ENCODE results near the gene SGMS1.

The SGMS1 gene

DNA sequence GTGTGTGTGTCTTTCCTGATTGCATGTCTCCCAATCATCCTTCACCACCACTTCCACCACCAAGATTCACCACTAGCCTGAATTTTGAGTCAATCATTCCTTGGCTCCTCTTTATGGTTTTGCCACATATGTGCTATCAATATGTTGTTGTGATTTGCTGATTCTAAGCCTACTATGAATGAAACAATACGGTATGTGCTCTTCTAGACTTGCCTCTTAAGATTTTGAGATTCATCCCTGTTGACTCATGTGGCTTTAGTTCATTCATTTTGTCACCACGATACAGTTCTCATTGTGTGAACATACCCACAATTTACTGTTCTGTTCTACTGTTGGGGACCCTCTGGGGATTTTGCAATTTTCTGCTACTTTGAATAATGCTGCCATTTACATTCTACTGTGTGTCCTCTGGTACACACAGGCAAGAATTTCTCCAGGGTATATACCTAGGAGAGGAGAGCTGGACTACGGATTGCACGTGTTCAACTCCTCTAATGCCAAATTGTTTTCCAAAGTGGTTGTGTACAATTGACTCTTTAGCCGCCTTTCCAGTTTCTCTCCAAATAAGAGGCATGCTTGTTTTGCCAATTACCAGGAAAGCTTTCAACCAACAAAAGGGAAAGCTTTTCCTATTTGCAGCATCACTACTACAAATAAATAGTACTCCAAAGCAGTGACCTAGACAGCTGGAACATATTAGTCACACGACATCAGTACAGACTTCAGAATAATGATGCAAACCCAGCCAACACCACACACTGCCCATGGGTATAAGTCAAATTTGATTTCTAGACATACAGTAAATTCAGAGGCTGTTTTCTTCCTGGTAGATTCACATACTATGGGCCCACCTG is 30.0 kb downstream of the SGMS1 start:
- no peak for DNase-seq
- in situ Hi-C loops (cut with HindIII; ENCODE audit: low pct_ligation_motif_present, low pct_unique_long_range_greater_than_20kb, low sequenced_read_pairs): no loop called here

DNA sequence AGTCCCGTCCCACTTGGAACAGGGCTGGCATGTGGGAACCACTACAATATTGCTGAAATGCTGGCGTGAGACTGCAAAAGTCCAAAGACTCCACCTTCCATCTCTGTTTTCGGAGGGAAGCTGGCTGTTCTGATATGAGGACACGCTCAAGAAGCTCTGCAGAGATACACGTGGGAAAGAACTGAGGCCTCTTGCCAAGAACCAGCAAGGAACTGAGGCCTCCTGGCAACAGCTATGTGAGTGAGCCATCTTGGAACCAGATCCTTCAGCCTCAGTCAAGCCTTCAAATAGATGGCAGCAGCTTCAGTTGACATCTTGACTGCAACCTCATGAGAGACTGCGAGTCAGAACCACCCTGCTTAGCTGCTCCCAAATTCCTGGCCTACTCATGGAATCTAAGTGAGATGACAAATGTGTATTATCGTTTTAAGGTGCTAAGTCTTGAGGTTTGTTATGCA is 30.8 kb downstream of the SGMS1 start:
- no peak for DNase-seq
- in situ Hi-C loops (cut with HindIII; ENCODE audit: low pct_ligation_motif_present, low pct_unique_long_range_greater_than_20kb, low sequenced_read_pairs): no loop called here

DNA sequence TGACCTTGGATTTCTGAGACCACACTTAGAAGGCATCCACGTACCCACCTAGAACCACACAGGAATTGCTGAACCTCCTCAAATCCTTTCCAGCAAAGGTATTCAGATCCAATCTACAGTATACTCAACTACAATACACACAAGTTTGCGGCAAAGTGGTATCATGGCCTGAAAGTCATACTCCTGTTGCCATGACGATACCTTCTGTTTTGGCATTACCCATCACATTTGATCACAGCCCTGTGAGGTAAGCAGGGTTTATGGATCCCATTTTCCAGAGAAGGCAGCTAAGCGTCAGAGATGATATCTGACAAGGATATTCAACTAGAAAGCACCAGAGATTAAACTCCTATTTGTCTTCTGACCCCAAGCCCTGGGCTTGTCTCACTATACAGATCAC is 32.8 kb downstream of the SGMS1 start:
- in situ Hi-C loops (cut with HindIII; ENCODE audit: low pct_ligation_motif_present, low pct_unique_long_range_greater_than_20kb, low sequenced_read_pairs): no loop called here

DNA sequence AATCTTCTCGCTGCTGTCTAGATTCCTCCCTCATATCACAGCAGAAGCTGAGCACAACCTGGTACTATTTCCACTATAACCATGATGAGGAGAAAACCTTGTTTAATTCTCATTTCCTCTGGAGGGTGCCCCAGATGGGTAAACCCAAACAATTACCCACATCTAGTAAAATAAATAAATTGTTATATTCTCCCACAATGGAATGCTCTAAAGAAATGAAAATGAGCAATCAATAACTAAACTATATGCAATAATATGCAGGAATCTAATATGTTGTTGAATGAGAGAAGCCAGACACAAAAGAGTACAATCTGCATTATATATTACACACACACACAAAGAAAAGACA is 37.0 kb downstream of the SGMS1 start:
- DNase-seq: no peak
- in situ Hi-C loops (cut with HindIII; ENCODE audit: low pct_ligation_motif_present, low pct_unique_long_range_greater_than_20kb, low sequenced_read_pairs): no loop called here

More for the DNA sequence above, 32.8 kb downstream of the SGMS1 start:
- DNase-seq: no peak

DNA sequence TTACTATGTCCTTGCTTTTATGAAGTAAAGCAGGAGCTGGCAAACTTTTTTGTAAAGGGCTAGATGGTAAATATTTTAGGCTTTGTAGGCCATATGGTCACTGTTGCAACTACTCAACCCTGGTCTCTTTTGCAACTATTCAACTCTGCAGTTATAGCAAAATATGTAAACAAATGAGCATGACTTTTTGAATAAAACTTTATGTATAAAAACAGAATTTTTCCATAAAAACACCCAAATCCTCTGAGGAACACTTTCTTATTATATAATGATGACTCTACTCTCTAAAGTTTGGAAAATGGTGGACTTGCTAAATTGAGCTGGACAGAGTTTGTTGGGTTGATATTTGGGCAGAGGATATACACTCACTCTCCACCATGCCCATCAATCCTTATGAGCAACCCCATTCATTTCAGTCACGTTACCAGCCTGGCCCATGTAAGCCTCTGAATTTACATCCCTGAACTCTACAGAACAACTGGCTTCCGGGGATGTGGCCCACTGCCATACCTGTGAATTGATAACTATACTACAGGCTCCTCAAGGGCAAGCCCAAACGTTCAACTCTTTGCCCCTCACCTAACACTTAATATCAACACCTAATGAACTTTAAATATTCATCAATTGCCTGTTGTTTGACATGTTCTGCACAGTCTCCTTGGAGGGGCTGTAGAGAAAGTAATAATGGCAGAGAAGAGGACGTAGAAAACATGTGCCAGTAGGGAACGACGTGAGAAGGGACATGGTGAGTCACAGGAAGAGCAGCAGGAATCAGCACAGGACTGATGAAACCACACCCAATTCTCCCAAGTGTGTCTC is 37.6 kb downstream of the SGMS1 start:
- in situ Hi-C loops (cut with HindIII; ENCODE audit: low pct_ligation_motif_present, low pct_unique_long_range_greater_than_20kb, low sequenced_read_pairs): no loop called here
- peak; percentile 48 for DNase-seq

DNA sequence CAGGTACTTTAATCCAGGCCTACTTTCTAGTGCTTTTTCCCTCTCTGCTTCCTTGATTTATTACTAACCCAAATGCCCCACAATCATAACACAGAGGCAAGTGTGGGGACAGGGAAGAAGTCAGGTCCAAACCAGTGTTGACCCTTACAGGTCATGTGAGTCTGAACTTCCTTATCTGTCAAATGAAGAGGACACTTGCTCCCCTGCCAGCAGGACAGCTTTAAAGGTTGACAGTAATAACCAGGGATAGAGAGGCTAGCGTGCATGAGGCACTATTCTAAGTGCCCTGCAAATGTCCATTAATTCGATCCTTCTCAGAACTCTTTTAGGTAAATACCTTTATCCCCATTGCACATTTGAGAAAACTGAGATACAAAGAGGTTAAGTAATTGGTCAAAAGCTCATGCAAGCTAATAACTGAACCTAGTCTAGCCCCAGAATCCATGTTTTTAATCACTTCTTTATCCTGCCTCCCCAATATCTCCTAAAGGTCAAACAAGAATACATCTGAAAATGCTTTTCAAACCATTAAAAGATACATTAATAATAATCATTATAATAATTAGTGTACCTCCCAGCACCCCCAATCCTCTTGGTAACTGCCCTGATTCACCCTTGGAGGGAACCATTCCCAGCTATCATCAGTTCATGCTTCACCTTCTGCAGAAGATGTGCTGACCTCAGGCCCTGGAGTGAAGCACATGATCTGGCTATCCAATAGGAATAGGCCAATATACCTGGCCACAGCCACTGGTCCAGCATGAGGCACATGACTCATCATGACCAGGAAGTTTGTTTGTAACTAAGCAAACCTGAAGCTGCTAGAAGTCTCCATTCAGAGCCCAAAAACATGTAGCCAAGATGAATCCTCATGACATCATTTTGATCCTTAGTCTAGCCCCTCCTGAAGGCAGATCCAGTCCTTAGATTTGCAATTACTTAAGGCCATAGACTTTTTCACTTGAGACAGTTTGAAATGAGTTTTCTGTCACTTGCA is 40.7 kb downstream of the SGMS1 start:
- in situ Hi-C loops (cut with HindIII; ENCODE audit: low pct_ligation_motif_present, low pct_unique_long_range_greater_than_20kb, low sequenced_read_pairs): no loop called here
- DNase-seq: no peak

DNA sequence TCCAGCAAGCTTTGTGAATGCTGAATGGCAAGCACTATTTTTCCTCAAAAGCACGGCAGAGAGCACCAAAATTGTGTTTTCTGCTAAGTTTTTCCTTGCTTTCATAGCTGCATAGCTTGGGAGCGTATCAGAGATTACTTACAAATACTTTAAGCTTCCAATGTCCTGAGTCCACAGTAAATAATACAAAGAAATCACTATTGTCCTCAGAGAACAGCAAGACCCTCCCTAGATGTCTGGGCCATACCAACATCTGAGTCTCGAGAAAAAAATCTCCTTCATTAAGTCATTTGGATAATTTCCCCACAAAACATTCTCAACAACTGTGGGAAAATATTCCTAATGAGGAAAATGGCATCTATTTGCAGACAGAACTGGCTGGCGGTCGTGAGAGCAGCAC is 41.7 kb downstream of the SGMS1 start:
- in situ Hi-C loops (cut with HindIII; ENCODE audit: low pct_ligation_motif_present, low pct_unique_long_range_greater_than_20kb, low sequenced_read_pairs): no loop called here
- no peak for DNase-seq

DNA sequence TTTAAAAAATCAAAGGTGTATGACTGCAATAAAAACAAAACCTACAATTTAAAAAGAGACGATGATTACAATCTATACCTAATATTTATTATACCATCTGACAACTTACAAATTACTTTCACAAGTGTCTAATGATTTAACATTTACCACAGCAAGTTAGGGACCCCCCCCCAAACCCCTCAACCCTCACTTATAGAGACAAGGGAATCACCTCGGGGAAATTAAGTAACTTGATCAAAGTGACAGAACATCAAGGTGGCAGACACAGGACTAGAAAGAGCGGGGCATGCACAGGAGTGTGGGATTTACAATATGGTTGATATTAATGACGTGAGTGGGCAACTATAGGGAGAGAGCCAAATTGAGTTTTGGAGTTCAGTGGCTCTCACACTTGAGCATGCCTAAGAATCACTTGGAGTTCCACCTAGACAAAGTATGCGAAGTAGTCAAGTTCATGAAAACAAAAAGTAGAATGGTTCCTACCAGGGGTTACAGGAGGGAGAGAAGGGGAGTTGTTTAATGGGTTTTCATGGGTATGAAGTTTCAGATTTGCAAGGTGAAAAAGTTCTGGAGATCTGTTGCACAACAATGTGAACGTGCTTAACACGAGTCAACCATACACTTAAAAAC is 43.4 kb downstream of the SGMS1 start:
- in situ Hi-C loops (cut with HindIII; ENCODE audit: low pct_ligation_motif_present, low pct_unique_long_range_greater_than_20kb, low sequenced_read_pairs): no loop called here
- DNase-seq: no peak

DNA sequence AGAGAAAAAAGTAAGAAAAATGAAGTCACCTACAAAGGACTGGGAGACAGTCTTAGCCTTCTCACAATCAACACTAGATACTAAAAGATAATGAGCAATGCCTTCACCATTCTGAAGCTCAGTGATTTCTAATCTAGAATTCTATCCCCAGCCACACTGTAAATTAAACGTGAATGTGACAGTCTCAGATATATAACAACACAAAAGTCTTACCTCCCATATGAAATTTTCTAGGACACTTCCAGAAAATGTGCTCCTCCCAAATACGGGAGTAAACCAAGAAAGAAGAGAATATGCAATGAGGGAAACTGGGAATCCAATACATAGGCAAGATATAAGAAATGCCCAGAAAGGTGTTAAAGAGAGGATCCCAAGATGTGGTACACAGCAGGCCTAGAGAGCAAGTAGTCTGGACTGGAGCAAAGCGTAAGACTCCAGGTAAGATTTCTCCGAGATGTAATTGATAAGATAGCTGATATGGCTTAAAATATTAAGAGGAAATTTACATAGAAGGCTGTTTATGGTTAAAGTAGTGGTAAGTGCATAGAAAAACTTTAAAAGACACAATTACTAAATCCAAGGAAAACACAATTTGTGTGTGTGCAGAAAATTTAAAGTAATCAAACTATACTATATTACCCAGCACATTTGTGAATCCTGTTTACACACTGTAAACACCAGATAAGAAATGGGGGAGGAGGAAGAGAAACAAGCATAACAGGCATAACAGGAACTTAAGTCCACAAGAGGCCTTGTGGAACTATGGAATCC is 44.1 kb downstream of the SGMS1 start:
- in situ Hi-C loops (cut with HindIII; ENCODE audit: low pct_ligation_motif_present, low pct_unique_long_range_greater_than_20kb, low sequenced_read_pairs): no loop called here
- DNase-seq: no peak

DNA sequence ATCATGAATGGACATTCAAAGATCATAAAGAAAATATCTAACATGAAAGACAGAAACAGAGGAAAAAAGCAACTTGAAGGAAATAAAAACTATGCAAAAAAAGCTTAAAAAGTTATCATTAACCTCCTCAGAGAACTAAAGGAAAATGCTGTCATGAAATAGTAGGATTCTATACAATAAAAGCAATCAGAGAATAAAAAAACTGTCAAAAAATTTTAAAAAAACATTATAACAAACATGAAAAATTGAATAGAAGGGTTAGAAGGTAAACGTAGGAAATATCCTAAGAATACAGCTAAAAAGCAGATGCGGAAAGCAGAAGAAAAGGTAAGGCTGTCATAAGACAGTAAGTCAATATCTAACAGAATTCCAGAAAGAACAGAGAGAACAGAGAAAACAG is 44.8 kb downstream of the SGMS1 start:
- DNase-seq: no peak
- in situ Hi-C loops (cut with HindIII; ENCODE audit: low pct_ligation_motif_present, low pct_unique_long_range_greater_than_20kb, low sequenced_read_pairs): no loop called here

DNA sequence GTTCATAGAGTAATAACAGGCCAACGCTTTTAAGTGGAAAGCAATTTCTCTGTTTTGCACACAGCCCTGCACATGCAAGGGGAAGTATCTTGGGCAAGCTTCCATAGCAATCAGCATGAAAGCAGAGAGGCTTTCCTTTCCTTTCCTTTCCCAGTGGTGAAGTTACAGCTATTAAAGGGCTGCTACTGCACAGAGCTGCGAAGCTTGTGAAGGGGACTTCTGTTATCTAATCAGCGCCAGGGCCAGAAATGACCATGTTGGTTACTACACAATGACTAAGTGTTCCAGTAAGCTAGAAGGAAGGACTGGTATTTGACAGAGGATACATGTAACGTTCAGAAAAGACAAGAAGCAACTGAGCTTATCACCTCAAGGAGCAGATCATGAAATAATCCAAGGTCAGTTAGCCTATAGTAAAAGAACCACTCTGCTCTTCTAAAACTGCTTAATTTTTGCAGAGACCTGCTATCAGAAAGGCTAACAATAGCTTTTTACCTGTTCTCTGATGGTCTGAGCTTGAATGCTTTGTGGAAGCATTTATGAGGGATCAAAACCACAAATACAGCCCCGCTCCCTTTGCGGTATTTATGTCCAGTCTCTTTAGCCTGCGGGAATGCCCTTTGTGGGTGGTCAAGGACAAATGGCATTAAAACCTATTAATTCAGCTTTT is 45.9 kb downstream of the SGMS1 start:
- no peak for DNase-seq
- in situ Hi-C loops (cut with HindIII; ENCODE audit: low pct_ligation_motif_present, low pct_unique_long_range_greater_than_20kb, low sequenced_read_pairs): no loop called here

DNA sequence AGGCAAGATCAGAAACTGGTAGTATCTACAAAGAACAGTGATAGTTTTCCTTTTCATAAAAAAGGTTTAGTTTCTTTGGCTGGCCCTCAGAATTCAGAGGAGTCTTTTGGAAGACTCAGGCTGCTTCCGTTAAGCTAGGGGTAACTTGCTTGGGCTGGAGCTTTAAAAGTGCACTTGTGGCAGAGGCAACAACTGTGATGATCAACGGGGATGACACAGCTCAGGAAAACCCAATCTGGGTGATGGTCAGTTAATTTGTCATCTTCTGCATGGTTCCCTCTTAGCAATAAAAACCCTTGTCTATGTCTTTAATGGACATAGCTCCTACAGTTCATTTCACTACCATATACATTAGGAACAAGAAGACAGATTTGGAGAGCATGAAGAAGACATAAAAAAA is 46.7 kb downstream of the SGMS1 start:
- in situ Hi-C loops (cut with HindIII; ENCODE audit: low pct_ligation_motif_present, low pct_unique_long_range_greater_than_20kb, low sequenced_read_pairs): no loop called here
- DNase-seq: no peak

DNA sequence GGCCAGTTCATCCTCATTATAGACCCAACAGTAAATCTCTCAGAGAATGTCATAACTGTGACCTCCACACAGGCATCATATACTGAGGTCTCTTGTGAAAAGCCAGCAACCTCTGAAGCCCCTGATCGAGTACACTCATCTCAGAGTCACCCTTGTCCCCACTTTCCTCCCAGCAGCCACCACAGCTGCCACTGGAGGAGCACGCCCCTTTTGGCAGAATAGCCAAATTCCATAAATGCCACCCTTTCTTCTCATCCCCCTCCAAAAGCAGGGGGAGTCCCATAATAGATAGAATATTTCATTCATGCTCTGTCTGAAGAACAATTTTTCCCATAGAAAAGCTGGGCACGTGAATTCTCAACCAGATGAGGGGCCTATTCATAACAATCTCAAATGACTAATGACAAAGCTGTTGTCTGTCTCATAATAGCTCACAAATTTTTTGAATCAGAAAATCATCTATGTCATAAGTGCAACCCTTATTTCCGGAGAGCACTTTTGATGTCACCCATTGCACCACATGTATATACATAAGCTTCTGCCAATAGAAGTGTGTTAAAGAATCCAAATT is 47.4 kb downstream of the SGMS1 start:
- in situ Hi-C loops (cut with HindIII; ENCODE audit: low pct_ligation_motif_present, low pct_unique_long_range_greater_than_20kb, low sequenced_read_pairs): no loop called here
- DNase-seq: peak; percentile 45

DNA sequence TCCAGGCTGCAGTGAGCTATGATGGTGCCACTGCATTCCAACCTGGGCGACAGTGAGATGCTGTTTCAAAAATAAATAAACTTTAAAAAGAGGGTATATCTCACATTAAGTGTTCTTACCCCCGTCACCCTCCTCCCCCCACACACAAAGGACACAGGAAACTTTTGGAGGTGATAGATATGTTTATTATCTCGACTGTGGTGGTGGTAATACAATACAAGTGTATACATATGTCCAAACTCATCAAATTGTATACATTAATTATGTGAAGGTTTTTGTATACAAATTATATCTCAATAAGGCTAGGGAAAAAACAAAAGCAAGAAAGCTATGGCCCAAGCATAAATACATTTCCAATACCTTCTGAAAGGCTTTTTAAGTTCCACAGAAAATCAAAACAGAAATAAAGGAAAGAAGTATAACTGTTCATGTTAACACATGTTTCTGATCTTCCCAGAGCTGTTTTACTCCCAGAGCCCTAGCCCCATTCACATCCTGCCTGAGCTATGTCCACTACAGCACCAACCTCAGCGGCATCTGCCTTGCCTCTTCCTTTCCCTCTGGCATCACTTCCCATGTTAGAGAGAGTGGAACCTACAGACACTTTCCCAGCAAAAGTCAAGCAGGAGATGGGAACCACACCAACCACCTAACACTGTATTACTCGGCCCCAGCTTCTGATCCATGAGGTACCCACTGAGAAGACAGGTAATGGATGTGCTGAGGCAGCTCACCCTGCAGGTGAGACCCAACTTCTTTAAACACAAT is 48.1 kb downstream of the SGMS1 start:
- no peak for DNase-seq
- in situ Hi-C loops (cut with HindIII; ENCODE audit: low pct_ligation_motif_present, low pct_unique_long_range_greater_than_20kb, low sequenced_read_pairs): no loop called here

DNA sequence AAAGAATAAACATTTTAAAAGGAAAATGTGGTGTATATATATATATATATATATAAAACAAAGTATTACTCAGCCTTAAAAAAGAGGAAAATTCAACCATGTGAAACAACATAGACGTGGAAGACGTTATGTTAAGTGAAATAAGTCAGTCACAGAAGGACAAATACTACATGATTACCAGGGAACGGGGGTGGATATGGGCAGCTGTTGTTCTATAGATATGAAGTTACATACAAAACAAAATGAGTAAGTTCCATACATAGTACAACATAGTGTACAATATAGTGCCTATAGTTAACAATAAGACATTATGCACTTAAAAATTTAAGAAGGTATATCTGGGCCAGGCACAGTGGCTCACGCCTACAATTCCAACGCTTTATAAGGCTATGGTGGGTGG is 48.8 kb downstream of the SGMS1 start:
- no peak for DNase-seq
- in situ Hi-C loops (cut with HindIII; ENCODE audit: low pct_ligation_motif_present, low pct_unique_long_range_greater_than_20kb, low sequenced_read_pairs): no loop called here

DNA sequence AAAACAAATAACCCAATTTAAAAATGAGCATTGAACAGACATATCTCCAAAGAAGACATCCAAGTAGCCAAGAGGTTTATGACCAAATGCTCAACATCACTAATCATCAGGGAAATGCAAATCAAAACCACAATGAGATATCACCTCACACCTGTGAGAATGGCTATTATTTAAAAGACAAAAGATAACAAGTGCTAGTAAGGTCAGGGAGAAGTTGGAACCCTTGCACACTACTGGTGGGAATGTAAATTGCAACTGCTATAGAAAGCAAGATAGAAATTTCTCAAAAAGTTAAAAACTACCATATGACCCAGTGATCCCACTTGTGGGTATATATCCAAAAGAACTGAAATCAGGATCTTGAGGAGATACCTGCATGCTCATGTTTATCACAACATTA is 49.5 kb downstream of the SGMS1 start:
- in situ Hi-C loops (cut with HindIII; ENCODE audit: low pct_ligation_motif_present, low pct_unique_long_range_greater_than_20kb, low sequenced_read_pairs): no loop called here
- no peak for DNase-seq

Measured in ACHN (cell line).